ENCODE data around the gene SLC12A8. TPM values are rescaled to one million over a fixed set of nuclear protein-coding genes. Genes with fewer than 3 reads are reported as not detected.

Gene SLC12A8
- polyA plus RNA-seq, 1 of the 3 experiments (the other 2 are of a cell fraction), result 7.5 TPM

GRCh38 chr3:125250973-125251372, 38.4 kb upstream of the SLC12A8 start:
- Histone ChIP-seq H3K36me3 (replicated peaks in 1 of 2; ENCODE audit: control insufficient read depth in 1 of 2, insufficient read depth in 2 of 2, low read length in 1 of 2) (peaks cover 9 to 65% of the 10 kb centered on the region in 2 experiments), H3K9me3 (no peaks in the 10 kb centered on the region), H3K4me2 (no peak overlapping the region), H3K4me1 (ENCODE audit: control insufficient read depth in 1 of 2, insufficient read depth in 2 of 2, low read depth in 1 of 2, low read length in 1 of 2) (no peaks in the 10 kb centered on the region), H3K4me3 (ENCODE audit: low read depth in 2 of 2, low read length in 1 of 2) (no peak overlapping the region), H3F3A (replicated peaks; ENCODE audit: insufficient read depth) (no peaks in the 10 kb centered on the region), H3K9me2 (no peaks in the 10 kb centered on the region), H3K79me2 (ENCODE audit: insufficient read depth) (0 out of 2 replicates have a peak, but pooled peaks cover 4% of the 10 kb centered on the region), H3K9ac (no peak overlapping the region), H3K27me3 (ENCODE audit: insufficient read depth) (no peaks in the 10 kb centered on the region), H2AFZ (ENCODE audit: low read depth) (no peak overlapping the region), H4K20me1 (ENCODE audit: insufficient read depth) (no peaks in the 10 kb centered on the region), H3K27ac (ENCODE audit: low read depth in 2 of 2, low read length in 1 of 2) (no peak overlapping the region)
- DNase-seq, result no peak
- WGBS (ENCODE audit: low lambda C conversion rate), result 96% methylated on average over 2 of the region's 2 CpGs
- ChIA-PET POLR2A (no interaction called here), CTCF (no interaction called here)
- no peak for TF ChIP-seq MEF2A (IDR thresholded peaks at IDR 0.05; ENCODE audit: borderline replicate concordance, low read depth)
- TF ChIP-seq GATA2 (CRISPR knock-in tag; IDR thresholded peaks at IDR 0.05), result no peak
- no peak for TF ChIP-seq SMC3 (IDR thresholded peaks at IDR 0.05; ENCODE audit: low read depth, low read length)
- TF ChIP-seq EP300 (IDR thresholded peaks at IDR 0.05; ENCODE audit: borderline replicate concordance in 1 of 2, low read depth in 1 of 2, low read length in 1 of 2), result no peak
- no peak for TF ChIP-seq ZBTB33 (IDR thresholded peaks at IDR 0.05; ENCODE audit: borderline replicate concordance, low read depth)
- TF ChIP-seq TAF1 (IDR thresholded peaks at IDR 0.05; ENCODE audit: borderline replicate concordance, low read depth, low read length), result no peak
- no peak for TF ChIP-seq MXI1 (IDR thresholded peaks at IDR 0.05; ENCODE audit: low read depth, low read length)

- Histone ChIP-seq H3K9ac (no peak overlapping the region), H3K27me3 (ENCODE audit: insufficient read depth) (no peaks in the 10 kb centered on the region), H3K27ac (ENCODE audit: low read depth in 2 of 2, low read length in 1 of 2) (no peak overlapping the region), H4K20me1 (ENCODE audit: insufficient read depth) (no peaks in the 10 kb centered on the region), H3K36me3 (replicated peaks in 1 of 2; ENCODE audit: control insufficient read depth in 1 of 2, insufficient read depth in 2 of 2, low read length in 1 of 2) (peaks cover 7 to 29% of the 10 kb centered on the region in 2 experiments), H3F3A (replicated peaks; ENCODE audit: insufficient read depth) (no peaks in the 10 kb centered on the region), H3K9me2 (no peaks in the 10 kb centered on the region), H3K4me2 (no peak overlapping the region), H3K79me2 (ENCODE audit: insufficient read depth) (0 out of 2 replicates have a peak, but pooled peaks cover 4% of the 10 kb centered on the region), H2AFZ (ENCODE audit: low read depth) (no peak overlapping the region), H3K9me3 (no peaks in the 10 kb centered on the region), H3K4me3 (ENCODE audit: low read depth in 2 of 2, low read length in 1 of 2) (no peak overlapping the region), H3K4me1 (ENCODE audit: control insufficient read depth in 1 of 2, insufficient read depth in 2 of 2, low read depth in 1 of 2, low read length in 1 of 2) (no peaks in the 10 kb centered on the region)
- WGBS (ENCODE audit: low lambda C conversion rate), result 95% methylated on average over 1 of the region's 1 CpG
- TF ChIP-seq ZBTB33 (IDR thresholded peaks at IDR 0.05; ENCODE audit: borderline replicate concordance, low read depth), result no peak
- TF ChIP-seq TAF1 (IDR thresholded peaks at IDR 0.05; ENCODE audit: borderline replicate concordance, low read depth, low read length), result no peak
- TF ChIP-seq RXRA (IDR thresholded peaks at IDR 0.05; ENCODE audit: borderline replicate concordance, low read depth), result no peak
- TF ChIP-seq MEF2A (IDR thresholded peaks at IDR 0.05; ENCODE audit: borderline replicate concordance, low read depth), result no peak
- TF ChIP-seq PBX3 (IDR thresholded peaks at IDR 0.05), result no peak
- no peak for TF ChIP-seq GABPA (IDR thresholded peaks at IDR 0.05; ENCODE audit: low read depth)
- TF ChIP-seq SMC3 (IDR thresholded peaks at IDR 0.05; ENCODE audit: low read depth, low read length), result no peak
- no peak for TF ChIP-seq NFIC (IDR thresholded peaks at IDR 0.05; ENCODE audit: borderline replicate concordance)
- TF ChIP-seq RFX5 (IDR thresholded peaks at IDR 0.05; ENCODE audit: low read length), result no peak
- no peak for TF ChIP-seq IRF3 (IDR thresholded peaks at IDR 0.05; ENCODE audit: low read depth, low read length)
- no peak for TF ChIP-seq SIN3A (IDR thresholded peaks at IDR 0.05; ENCODE audit: borderline replicate concordance, low read depth, low read length)
- no peak for TF ChIP-seq RCOR1 (IDR thresholded peaks at IDR 0.05; ENCODE audit: low read length)
- no peak for TF ChIP-seq USF2 (IDR thresholded peaks at IDR 0.05; ENCODE audit: borderline replicate concordance, low read depth, low read length)
- POLR2A ChIA-PET, result no interaction called here
- CTCF ChIA-PET, result interaction anchor here (1.1 kb wide), 1 partner anchor 25 kb away, joined by 3 read pairs; no protein-coding TSS in a partner anchor
- DNase-seq, result no peak
Observed at GRCh38 chr3:125246237-125246636, 33.7 kb upstream of the SLC12A8 start.

Data from SK-N-SH (cell line).